ACC112 (cell line): ENCODE measurements around the gene SDK1.

Experiments used
- H2AFZ ChIP-seq: fragments of 200-600 bp; sonication (generic); one replicate; pipeline ENCODE4 v1.6.0; 2017; ENCODE audit warnings: antibody characterized with exemption, low read length; ENCODE audit not compliant: unreplicated experiment
- H3K27ac ChIP-seq: fragments of 200-600 bp; sonication (generic); 2 replicates; pipeline ENCODE4 v1.5.1; 2014; ENCODE audit warnings: low read depth, mild to moderate bottlenecking, antibody characterized with exemption, low read length, moderate library complexity
- H3K27me3 ChIP-seq: fragments of 200-600 bp; sonication (generic); 2 replicates; pipeline ENCODE4 v1.6.1; 2014; ENCODE audit warnings: mild to moderate bottlenecking, antibody characterized with exemption, low read length, moderate library complexity, mixed read lengths; ENCODE audit not compliant: insufficient read depth
- H3K36me3 ChIP-seq: fragments of 200-600 bp; sonication (generic); 2 replicates; pipeline ENCODE4 v1.6.1; 2016; ENCODE audit warnings: mild to moderate bottlenecking, antibody characterized with exemption, low read length, moderate library complexity, mixed read lengths; ENCODE audit not compliant: insufficient read depth
- H3K4me1 ChIP-seq: fragments of 200-600 bp; sonication (generic); one replicate; pipeline ENCODE4 v1.6.1; 2016; ENCODE audit warnings: low read length, mixed read lengths; ENCODE audit not compliant: insufficient read depth, unreplicated experiment, control insufficient read depth
- H3K4me3 ChIP-seq: fragments of 200-600 bp; sonication (generic); 2 replicates; pipeline ENCODE4 v1.5.1; 2014; ENCODE audit warnings: mild to moderate bottlenecking, low read depth, low read length
- H3K79me2 ChIP-seq: fragments of 200-600 bp; sonication (generic); one replicate; pipeline ENCODE4 v1.6.0; 2016; ENCODE audit warnings: low read length; ENCODE audit not compliant: control insufficient read depth, unreplicated experiment, insufficient read depth

The SDK1 gene

DNA sequence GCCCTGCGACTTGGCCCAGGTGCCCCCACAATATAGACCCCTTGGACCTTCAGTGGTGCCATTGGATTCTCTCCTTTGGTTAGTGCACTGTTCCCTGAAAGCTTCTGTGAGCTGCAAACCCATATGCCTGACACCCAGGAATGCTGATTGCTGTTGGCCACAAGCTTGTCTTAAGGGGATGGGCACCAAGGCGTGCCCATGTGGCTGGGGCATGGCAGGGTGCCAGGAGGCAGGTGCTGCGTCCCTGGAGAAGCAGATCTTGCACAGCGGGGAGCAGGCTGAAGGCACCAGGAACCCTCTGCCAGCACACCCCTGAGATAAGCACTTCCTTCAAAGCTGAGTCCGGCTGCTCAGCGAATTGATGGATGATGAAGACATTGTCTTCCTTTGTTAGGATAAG is 411.8 kb downstream of the SDK1 start:
- Histone ChIP-seq H3K36me3 (no peaks in the 10 kb centered on the region), H2AFZ (no peak overlapping the region), H3K4me1 (no peaks in the 10 kb centered on the region), H3K4me3 (no peak overlapping the region), H3K79me2 (no peaks in the 10 kb centered on the region), H3K27me3 (no peaks in the 10 kb centered on the region), H3K27ac (no peak overlapping the region)

DNA sequence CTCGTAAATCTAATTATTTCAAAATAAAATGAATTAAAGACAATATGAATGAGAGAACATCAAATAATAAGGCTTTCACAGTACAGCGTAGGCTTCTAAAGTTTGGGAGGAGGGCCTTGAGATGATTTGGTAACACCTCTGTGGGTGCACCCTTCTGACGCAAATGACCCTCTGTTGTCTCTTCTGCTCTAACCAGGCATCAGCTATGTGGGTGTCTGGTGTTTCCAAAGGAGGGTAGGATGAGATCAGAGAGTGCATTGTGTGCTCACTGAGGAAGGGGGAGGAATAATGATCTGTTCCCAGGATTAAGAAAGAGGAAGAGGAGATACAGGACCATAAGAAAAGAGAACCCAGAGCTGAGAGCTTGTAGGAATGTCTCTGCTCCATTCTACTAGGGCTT is 420.4 kb downstream of the SDK1 start:
- Histone ChIP-seq H3K4me3 (no peak overlapping the region), H3K27me3 (no peaks in the 10 kb centered on the region), H3K4me1 (no peaks in the 10 kb centered on the region), H2AFZ (no peak overlapping the region), H3K36me3 (no peaks in the 10 kb centered on the region), H3K79me2 (no peaks in the 10 kb centered on the region), H3K27ac (no peak overlapping the region)

DNA sequence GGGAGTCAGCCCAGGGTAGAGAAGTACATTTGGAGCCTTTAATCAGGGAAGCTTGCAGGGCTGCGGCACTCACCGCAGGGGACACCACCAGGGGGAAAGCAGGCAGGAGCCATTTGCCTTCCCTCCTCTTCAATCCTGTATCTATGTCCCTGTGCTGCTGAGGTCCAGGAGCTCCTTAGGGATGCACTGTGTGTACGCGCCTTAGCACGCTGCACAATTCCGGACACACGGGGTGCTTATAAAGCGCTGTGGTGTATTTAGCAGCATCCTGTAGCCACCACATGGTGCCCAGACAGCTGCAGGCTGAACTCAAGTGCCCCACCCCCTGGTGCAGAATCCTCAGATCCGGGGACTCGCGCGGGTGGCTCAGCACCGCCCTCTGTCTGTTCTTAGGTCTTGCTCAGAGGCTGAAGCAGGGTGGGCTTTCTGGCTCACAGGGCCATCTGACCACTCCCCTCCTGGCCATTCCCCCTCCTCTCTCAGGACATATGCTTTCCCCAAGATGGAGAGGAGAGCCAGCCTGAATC is 421.4 kb downstream of the SDK1 start:
- Histone ChIP-seq H3K4me1 (no peaks in the 10 kb centered on the region), H3K27ac (no peak overlapping the region), H3K36me3 (no peaks in the 10 kb centered on the region), H3K79me2 (no peaks in the 10 kb centered on the region), H2AFZ (no peak overlapping the region), H3K27me3 (no peaks in the 10 kb centered on the region), H3K4me3 (no peak overlapping the region)

DNA sequence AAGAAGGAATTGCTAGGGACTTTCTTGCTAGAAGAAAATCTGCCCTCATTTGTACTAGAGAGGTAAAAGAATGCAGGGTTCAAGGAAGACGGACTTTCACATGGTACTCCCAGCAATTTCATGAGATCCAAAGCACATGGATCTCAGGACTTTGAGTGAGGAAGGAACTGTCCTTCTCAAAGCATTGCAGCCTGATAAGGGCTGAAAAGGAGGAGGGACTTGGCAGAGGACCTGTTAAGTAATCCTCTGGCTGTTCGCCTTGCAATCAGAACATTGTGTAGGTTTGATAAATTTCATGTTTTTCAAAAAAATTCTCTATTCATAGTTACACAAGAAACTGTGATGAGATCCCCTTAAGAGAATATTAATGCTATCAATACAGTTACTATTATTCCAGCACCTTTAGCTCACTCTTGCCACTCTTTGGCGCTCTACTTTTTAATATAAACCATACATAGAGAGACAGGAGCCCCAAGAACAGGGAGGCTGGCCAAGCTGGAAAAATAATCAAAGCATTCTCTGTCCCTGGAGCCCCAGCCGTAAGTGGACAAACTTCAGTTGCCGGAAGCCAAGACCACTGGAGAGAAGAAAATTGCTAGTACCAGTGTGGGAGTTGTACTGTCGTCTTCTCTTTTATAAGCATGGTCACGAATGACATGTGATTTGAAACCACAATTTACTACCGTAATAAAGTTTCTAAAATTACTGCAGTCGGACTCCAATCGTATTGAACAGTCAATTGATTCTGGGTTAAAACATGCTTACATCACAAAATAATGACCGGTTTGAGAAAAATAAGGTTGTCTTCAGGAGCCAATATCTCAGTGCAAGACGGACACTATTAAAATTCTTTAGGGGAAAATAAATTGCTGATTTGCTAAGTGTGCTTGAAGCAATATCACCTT is 424.4 kb downstream of the SDK1 start:
- no peaks in the 10 kb centered on the region for H3K27me3 ChIP-seq
- no peak overlapping the region for H3K4me3 ChIP-seq

DNA sequence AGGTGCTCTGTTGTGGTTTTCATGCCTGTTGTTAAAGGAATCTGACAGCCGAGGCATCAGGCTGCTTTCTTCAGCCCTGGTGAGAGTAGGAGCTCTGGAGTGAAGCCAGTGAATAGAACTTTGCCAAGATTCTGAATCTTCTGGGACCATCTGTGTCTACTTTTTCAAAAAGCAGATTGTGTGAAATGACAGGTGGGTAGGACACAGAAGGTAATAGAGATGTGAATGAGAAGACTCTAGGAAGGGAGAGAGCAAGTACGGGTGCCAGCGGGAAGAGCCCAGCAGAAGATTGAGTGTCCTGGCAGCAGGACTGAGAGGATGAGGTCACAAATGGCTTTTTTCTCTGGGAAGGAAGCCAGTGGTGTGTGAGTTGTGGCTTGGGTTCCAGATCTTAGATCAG is 429.2 kb downstream of the SDK1 start:
- no peaks in the 10 kb centered on the region for H3K4me1 ChIP-seq
- no peak overlapping the region for H3K4me3 ChIP-seq
- H3K27me3 ChIP-seq = no peaks in the 10 kb centered on the region
- H3K36me3 ChIP-seq = no peaks in the 10 kb centered on the region
- no peak overlapping the region for H2AFZ ChIP-seq
- H3K27ac ChIP-seq = no peak overlapping the region
- H3K79me2 ChIP-seq = no peaks in the 10 kb centered on the region

More for the DNA sequence above, 424.4 kb downstream of the SDK1 start:
- Histone ChIP-seq H3K4me1 (no peaks in the 10 kb centered on the region), H2AFZ (no peak overlapping the region), H3K27ac (no peak overlapping the region), H3K36me3 (no peaks in the 10 kb centered on the region), H3K79me2 (no peaks in the 10 kb centered on the region)

DNA sequence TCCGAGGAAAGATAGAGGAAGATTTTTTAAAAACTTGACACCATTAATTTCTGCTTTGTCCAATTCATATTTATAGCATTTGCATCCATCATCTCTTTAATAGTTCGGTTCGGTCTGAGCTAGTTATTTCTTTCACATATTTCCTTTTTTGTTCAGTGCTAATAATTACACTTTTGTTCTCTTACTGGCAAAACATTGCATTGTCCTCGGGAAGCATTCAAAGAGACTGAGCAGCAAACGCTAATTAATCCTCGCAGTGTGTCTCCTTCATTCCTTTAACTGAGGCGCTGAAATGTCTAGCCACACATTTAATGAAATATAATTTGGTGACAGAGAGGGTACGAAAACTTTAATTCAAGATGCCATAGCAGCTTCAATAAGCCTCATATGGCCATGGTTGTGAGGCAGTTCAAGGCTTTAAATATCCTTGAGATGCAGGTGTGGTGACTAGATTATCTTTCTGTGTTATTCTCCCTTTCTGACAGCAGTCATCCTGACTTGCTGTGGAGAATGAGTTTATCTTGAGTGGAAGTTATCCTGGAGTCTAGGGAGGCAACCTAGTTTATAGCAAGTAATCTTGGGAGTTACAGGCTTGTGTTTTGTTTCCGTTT is 431.4 kb downstream of the SDK1 start:
- Histone ChIP-seq H2AFZ (no peak overlapping the region), H3K4me3 (no peak overlapping the region), H3K27me3 (no peaks in the 10 kb centered on the region), H3K4me1 (no peaks in the 10 kb centered on the region), H3K27ac (no peak overlapping the region), H3K79me2 (no peaks in the 10 kb centered on the region), H3K36me3 (no peaks in the 10 kb centered on the region)

DNA sequence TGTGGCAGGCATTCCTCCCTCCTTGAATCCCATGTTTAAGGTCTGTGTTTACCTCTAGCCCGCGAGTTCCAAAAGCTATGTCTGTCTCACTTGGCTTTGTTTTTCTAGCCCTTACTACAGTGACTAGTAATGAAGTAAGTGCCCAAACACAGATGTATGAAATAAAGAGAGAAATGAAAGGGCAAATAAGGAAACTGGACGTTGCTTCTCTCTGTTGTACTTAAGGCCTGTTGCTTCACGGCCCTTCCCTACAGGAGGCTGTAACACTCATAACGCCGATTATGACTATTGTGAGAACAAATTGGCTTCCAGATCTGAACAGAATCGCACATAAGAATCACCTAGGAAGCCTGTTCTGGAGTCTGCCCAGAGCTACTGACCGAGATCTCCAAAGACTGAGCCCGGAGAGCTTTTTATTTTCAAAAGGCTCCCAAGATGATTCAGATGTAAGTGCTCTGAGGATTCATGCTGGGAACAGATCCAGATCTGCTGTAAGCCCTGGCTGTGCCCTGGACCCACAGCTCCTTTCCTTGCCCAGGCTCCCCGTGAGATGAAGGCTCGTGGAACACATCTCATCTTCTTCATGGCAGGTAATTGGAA is 432.6 kb downstream of the SDK1 start:
- Histone ChIP-seq H2AFZ (no peak overlapping the region), H3K4me1 (no peaks in the 10 kb centered on the region)

DNA sequence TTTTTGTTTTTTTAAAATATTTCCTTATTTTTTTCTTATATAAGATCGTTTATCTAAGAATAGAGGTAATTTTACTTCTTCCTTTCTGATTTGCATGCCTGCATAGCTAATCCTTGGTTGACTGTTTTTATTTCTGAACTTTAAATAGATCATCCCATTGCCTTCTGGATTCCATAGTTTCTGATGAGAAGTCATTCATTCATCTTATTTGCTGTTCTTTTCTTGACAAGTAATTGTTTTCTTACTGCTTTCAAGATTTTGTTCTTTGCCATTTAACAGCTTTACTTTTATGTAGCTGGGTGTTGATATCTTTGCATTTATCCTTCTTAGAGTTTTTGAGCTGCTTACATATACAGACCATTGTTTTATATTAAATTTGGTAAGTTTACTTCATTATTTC is 437.9 kb downstream of the SDK1 start:
- Histone ChIP-seq H3K79me2 (no peaks in the 10 kb centered on the region), H3K27me3 (no peaks in the 10 kb centered on the region), H3K27ac (no peak overlapping the region), H3K4me1 (no peaks in the 10 kb centered on the region), H2AFZ (no peak overlapping the region), H3K4me3 (no peak overlapping the region), H3K36me3 (no peaks in the 10 kb centered on the region)

More for the DNA sequence above, 432.6 kb downstream of the SDK1 start:
- Histone ChIP-seq H3K27ac (no peak overlapping the region), H3K4me3 (no peak overlapping the region), H3K27me3 (no peaks in the 10 kb centered on the region), H3K79me2 (no peaks in the 10 kb centered on the region), H3K36me3 (no peaks in the 10 kb centered on the region)

DNA sequence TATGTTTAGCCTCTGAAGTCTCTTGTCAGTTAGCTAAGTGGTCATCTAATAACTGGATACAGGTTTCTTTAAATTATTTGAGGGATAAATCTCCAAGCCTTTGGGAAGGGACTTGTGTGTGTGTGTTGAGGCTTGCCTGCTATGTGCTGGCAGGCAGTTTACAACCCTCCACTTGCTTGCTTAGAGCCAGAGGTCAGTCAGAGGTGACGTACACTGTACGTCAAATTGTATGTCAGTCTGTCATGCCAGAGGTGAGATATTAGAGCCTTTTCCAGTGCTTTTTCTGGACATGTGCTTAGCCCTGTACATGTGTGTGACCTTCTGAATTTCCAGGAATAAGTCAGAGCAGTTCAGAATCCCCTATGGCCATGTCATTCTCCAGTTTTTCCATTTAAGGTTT is 438.9 kb downstream of the SDK1 start:
- no peak overlapping the region for H2AFZ ChIP-seq
- no peaks in the 10 kb centered on the region for H3K79me2 ChIP-seq
- no peak overlapping the region for H3K4me3 ChIP-seq
- no peaks in the 10 kb centered on the region for H3K4me1 ChIP-seq
- H3K27ac ChIP-seq = no peak overlapping the region
- H3K27me3 ChIP-seq = no peaks in the 10 kb centered on the region
- H3K36me3 ChIP-seq = no peaks in the 10 kb centered on the region

DNA sequence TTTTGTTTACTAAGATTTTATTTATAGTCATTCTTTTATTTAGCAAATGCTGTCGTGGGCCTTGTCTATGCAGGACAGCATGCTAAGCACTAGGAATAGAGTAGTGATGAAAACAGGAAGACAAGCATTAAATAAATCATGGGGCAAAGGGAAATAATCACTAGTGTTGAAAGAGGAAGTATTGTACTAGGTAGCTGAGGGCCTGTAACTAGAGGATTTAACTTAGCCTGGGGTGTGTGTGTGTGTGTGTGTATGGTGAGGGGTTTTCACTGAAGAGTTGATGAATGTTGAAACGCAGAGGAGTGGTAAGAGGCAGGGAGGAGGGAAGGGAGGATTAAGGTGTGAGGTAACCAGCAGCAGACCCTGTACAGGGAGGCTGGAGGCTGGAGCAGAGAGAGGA is 446.4 kb downstream of the SDK1 start:
- H3K4me3 ChIP-seq = no peak overlapping the region

More for the DNA sequence above, 446.4 kb downstream of the SDK1 start:
- H2AFZ ChIP-seq = no peak overlapping the region
- no peak overlapping the region for H3K27ac ChIP-seq
- H3K27me3 ChIP-seq = no peaks in the 10 kb centered on the region
- H3K4me1 ChIP-seq = no peaks in the 10 kb centered on the region
- H3K79me2 ChIP-seq = no peaks in the 10 kb centered on the region
- H3K36me3 ChIP-seq = no peaks in the 10 kb centered on the region
